BJ (cell line): ENCODE data around the gene DEFB113. TPM values are rescaled to one million over a fixed set of nuclear protein-coding genes. Genes with fewer than 3 reads are reported as not detected.

Source experiments
- CTCF ChIA-PET: fragments of 350-600 bp; formaldehyde crosslinking; extraction: SDS; loops from one replicate; lab custom pipeline; 2021; ENCODE audit warnings: antibody characterized with exemption, inconsistent platforms; lab: Yijun Ruan, JAX
- POLR2A ChIA-PET: fragments of 300-600 bp; sonication (Branson Sonifier 250); formaldehyde crosslinking; extraction: SDS; loops from one replicate; lab custom pipeline; 2021; ENCODE audit warnings: antibody characterized with exemption; lab: Charles Lee
- DNase-seq: peaks from one replicate; pipeline ENCODE4 v3.0.0-alpha.2; 2011; ENCODE audit warnings: low read depth
- H3K27me3 ChIP-seq: 2 replicates; pipeline ENCODE4 v1.6.0; 2011; ENCODE audit warnings: low read length; ENCODE audit not compliant: control insufficient read depth, insufficient read depth
- H3K36me3 ChIP-seq: 2 replicates; pipeline ENCODE4 v1.5.1; 2011; ENCODE audit warnings: low read length; ENCODE audit not compliant: control insufficient read depth, insufficient read depth
- H3K4me3 ChIP-seq: 2 replicates; pipeline ENCODE4 v1.5.1; 2011; ENCODE audit warnings: low read depth, mild to moderate bottlenecking, control low read depth, low read length
- polyA plus RNA-seq: library from polyadenylated mRNA; depleted of rRNA; stranded (reverse); fragments of >200 nt; gene quantifications from 2 replicates; pipeline ENCODE4 v1.2.3, GENCODE V29; 2011
- TF ChIP-seq, protein P1 (sequence below): IDR thresholded peaks from 2 replicates; pipeline ENCODE4 v1.5.1; 2011; ENCODE audit warnings: low read depth, mild to moderate bottlenecking, control low read depth, inconsistent platforms, low read length, moderate library complexity; ENCODE audit not compliant: insufficient read depth

DEFB113 gene
- polyA plus RNA-seq, 1 experiment: not detected

DNA sequence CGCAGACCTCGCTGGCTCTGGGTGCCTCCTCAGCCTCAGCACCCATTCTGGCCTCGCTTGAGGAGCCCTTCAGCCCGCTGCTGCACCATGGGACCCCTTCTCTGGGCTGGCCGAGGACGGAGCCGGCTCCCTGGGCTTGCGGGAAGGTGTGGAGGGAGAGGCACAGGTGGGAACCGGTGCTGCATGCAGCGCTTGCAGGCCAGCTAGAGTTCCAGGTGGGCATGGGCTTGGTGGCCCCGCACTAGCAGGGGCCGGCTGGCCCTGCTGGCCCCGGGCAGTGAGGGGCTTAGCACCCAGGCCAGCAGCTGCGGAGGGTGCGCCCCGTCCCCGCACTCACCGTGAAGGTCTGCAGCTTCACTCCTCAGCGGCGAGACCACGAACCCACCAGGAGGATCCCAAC, 35.9 kb downstream of the DEFB113 start:
- TF ChIP-seq, protein P1, sequence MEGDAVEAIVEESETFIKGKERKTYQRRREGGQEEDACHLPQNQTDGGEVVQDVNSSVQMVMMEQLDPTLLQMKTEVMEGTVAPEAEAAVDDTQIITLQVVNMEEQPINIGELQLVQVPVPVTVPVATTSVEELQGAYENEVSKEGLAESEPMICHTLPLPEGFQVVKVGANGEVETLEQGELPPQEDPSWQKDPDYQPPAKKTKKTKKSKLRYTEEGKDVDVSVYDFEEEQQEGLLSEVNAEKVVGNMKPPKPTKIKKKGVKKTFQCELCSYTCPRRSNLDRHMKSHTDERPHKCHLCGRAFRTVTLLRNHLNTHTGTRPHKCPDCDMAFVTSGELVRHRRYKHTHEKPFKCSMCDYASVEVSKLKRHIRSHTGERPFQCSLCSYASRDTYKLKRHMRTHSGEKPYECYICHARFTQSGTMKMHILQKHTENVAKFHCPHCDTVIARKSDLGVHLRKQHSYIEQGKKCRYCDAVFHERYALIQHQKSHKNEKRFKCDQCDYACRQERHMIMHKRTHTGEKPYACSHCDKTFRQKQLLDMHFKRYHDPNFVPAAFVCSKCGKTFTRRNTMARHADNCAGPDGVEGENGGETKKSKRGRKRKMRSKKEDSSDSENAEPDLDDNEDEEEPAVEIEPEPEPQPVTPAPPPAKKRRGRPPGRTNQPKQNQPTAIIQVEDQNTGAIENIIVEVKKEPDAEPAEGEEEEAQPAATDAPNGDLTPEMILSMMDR: no peak
- DNase-seq: no peak
- H3K27me3 ChIP-seq: no peaks in the 10 kb centered on the region
- no peak overlapping the region for H3K4me3 ChIP-seq
- no peaks in the 10 kb centered on the region for H3K36me3 ChIP-seq
- CTCF ChIA-PET: no interaction called here
- POLR2A ChIA-PET: no interaction called here

DNA sequence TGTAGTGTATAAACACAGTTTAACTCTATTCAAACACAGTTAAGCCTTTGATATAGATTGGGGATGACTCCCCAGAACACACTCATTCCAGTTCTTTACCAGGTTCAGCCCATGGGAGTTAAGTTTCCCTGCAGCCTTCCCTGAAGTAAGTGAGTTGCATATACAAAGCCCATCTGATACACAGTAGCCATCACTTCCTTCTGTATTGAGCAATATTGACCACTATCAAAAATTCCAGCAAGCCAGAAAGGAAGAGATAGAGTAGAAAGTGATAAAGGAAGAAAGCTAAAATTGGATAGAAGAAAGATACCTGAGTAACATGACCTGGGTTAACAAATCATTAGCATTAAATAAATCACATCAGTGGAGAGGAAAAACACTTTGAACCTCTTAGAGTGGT, 40.1 kb downstream of the DEFB113 start:
- POLR2A ChIA-PET: no interaction called here

DNA sequence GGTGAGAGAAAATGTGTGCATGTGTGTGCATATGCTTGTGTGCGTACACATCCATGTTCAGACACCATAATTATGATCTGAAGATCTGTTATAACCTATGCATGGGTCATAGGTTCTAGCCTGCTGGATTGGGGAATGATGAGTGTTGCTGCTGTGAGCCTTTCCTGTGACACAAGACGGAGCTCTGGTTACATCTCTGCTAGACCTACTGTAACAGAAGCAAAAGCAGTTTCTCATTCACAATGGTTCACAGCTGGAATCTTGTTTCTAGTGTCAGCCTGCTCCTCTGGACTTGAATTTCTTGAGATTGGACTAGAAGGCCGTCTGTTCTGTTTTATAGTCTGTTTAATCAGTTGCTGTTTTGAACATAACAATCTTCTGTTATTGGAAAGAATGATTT, 45.6 kb downstream of the DEFB113 start:
- no peaks in the 10 kb centered on the region for H3K27me3 ChIP-seq
- H3K4me3 ChIP-seq: no peak overlapping the region
- H3K36me3 ChIP-seq: no peaks in the 10 kb centered on the region
- TF ChIP-seq, protein P1: no peak
- no peak for DNase-seq
- ChIA-PET POLR2A (no interaction called here), CTCF (no interaction called here)

More for the DNA sequence above, 40.1 kb downstream of the DEFB113 start:
- H3K4me3 ChIP-seq: no peak overlapping the region
- no peaks in the 10 kb centered on the region for H3K36me3 ChIP-seq
- CTCF ChIA-PET: interaction anchor here (0.7 kb wide), 1 partner anchor 16 kb away, joined by 3 read pairs; no protein-coding TSS in a partner anchor
- H3K27me3 ChIP-seq: no peaks in the 10 kb centered on the region
- TF ChIP-seq, protein P1: no peak
- no peak for DNase-seq

DNA sequence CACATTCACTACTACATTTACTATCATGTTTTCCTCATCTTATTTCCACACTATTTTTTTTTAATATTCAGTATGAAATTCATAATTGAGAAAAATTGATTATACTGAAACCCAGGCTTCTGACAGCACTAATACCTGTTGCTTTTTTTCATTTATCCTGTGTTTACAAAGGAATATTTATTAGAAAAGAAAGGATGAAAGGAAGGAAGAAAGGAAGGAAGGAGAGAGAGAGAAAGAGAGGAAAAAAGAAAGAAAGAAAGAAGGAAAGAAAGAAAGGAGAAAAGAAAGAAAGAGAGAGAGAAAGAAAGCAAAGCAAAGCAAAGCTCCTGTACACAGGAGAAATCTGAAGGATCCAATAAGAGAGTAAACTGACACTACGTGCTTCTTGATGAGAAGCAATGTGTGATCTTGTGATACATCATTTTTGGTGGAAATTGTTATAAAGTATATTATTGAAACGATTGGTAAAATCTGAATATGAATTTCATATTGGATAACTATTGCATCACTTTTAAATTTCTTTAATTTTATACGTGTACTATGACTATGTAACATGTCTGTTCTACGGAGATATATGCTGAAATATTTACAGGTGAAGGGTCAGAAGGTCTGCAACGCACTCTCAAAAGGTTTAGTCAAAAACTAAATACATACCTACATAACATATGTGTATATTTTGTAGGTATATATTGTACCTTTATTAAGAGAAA, 49.3 kb downstream of the DEFB113 start:
- no peak overlapping the region for H3K4me3 ChIP-seq
- TF ChIP-seq, protein P1: no peak
- no peaks in the 10 kb centered on the region for H3K36me3 ChIP-seq
- CTCF ChIA-PET: no interaction called here
- POLR2A ChIA-PET: no interaction called here
- no peaks in the 10 kb centered on the region for H3K27me3 ChIP-seq
- no peak for DNase-seq

DNA sequence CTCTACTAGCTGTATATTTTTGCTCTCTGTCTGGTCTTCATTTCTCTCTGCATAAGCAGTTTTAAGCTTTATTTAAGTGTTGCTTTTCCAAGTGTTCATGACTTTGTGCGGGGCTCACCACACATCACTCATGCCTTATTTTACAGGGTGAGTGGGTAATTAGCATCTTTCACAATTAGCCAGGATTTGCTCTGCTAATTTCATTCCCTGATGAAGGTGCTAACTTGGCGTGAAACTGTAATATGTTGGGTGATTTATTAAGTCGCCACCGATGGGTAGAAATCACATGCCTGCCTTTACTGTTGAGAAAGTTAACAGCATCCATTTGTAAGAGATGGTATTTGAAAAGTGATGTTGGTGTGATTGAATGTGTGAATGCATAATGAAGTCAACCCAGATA, 50.2 kb downstream of the DEFB113 start:
- ChIA-PET POLR2A (no interaction called here), CTCF (interaction anchor here (0.6 kb wide), 1 partner anchor 419 kb away, joined by 5 read pairs; no protein-coding TSS in a partner anchor)
- no peak overlapping the region for H3K4me3 ChIP-seq
- no peaks in the 10 kb centered on the region for H3K27me3 ChIP-seq
- no peaks in the 10 kb centered on the region for H3K36me3 ChIP-seq
- TF ChIP-seq, protein P1: no peak
- no peak for DNase-seq
